Nucleus accumbens (tissue), 56 donors: ENCODE measurements around the gene SLC2A1.
A peak's percentile ranks its signal among the peaks of the same experiment; 100 is the strongest.

Experiments used
- DNase-seq, 56 donors: peaks; one replicate each; lab custom pipeline; 2025; lab: John Stamatoyannopoulos, UW

SLC2A1 gene

DNA sequence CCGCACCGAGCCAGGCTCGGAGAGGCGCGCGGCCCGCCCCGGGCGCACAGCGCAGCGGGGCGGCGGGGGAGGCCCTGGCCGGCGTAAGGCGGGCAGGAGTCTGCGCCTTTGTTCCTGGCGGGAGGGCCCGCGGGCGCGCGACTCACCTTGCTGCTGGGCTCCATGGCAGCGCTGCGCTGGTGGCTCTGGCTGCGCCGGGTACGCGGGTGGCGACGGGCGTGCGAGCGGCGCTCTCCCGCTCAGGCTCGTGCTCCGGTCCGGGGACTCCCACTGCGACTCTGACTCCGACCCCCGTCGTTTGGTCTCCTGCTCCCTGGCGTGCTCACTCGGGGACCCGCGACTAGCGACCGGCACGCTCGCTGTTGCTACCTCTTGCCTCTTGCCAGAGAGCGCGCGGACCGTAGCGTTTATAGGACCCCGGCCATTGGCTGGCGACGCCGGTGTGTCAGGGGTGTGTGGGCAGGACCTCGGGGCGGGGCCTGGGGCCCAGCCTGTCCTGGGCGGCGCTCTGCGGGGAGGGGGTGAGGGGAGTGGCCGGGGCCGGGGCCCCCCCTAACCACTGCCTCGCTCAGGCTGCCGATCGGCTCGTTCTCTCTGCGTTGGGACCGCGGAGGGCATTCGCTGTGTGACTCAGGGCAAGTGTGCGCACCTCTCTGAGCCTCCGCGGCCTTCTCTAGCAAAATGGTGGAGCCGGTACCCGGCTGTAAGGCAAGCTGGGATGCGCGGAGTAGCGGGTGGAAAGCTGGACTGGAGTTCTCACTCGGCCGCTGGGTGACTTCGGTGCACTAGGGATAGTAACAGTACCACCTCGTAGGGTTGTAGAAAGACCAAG is at the start of gene SLC2A1:
SLC2A1 (minus strand) TSS at position 381 of the 832 bp plus-strand sequence; CDS start at position 164, 217 bp downstream.
- DNase-seq: peak; percentile 60 to 98 (median 94)

DNA sequence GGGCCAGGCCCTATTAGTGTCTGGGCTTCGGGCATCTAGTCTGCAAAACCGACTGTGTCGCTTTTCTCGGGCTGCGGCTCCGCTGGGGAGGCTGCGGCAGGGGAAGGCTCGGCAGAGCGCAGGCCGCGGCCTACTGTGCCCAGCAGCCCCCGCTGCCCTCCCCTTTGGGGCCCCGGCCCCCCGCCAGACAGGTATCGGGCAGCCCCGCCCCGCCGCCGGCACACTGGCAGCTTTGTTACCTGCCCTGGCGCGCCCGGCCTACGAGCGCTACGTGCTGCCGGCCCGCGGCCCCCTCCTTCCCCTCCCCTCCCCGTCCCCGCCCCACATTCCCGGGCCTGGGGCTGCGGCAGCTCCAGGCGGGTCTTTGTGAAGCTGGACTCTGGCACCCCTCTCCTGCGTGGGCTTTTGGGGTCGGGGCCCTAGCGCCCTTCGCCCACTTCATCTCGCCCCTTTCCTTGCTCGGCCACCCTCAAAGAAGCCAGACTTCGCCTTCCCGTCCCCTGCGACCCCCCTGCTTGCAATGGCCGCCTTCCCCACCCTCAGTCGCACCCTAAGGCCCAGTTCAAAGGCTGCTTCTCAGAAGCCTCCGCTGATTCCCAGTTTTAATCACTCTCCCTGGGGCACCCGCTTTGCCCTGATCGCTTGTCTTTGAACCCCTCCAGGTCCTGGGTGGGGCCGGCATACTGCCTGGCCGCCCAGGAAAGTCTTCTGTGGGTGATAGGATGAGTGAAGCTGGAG is 48.9 kb upstream of the SLC2A1 start:
- no peak for DNase-seq

DNA sequence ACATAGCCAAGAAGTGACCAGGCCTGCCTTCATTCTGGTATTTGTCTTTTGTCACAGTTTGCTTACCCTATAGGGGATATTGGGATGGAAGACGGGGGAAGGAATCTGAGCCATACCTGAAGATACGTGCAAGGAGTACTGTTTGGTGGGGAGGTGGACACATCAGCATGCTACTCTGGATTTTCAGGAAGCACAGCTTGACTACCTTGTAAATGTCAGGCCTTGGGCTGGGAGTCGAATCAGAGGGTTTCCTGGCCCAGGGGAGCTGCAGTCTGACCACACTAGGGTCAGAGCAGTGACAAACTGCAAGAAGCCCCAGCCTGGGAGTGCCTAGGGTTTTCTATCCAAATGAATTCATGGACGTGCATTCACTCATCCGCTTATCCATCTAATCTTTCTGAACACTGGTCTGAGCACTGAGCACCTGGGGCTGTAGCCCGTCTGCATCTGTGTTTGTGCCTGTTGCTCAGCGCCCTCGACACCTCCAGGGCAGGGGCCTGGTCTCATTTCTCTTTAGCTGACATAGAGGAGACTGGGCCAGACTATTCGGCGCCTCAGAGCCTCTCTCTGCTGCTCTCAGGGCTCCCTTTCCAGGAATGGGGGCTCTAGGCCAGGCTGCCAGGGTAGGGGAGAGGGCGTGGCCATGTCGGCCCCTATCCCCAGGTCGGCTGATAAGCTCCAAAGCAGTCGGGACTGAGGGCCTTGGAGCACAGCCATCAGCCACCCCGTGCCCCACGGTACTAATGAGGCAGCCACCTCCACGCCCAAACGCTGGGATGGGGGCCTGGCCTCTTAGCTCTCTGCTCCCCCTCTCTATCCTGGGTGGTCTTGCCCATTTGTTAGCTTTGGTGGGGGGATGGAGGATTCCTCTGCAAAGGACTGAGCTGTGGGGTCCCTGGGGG is 47.0 kb upstream of the SLC2A1 start:
- no peak for DNase-seq

DNA sequence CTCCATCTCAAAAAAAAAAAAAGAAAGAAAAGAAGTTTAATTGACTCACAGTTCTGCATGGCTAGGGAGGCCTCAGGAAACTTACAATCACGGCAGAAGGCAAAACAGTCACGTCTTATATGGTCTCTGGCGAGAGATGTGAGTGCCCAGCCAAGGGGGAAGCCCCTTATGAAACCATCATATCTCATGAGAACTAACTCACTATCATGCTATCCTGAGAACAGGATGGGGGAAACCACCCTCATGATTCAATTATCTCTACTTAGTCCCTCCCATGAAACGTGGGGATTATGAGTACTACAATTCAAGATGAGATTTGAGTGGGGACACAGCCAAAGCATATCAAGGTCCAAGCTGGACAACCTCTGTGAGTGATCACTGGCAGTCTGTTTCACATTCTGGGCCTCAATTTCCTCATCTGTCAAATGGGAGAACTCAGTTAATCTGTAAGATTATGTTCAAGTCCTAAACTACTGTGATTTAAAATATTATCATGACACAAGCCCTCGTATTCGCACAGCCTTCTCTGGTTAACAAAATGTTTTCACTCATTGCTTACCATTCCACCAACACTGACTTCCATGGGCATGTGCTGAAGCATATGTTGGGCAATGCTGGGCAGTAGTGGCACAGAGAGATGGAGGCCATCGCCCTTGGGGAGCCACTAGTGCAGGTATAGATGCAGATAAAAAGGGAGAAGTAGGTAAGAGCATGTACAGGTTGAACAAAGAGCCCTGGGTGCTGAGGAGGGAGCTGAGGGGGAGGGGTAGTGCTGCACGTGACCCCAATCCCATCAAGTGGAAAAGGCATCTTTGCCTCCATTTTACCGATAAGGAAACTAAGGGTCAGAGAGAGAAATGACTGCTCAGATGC is 46.2 kb upstream of the SLC2A1 start:
- no peak for DNase-seq

DNA sequence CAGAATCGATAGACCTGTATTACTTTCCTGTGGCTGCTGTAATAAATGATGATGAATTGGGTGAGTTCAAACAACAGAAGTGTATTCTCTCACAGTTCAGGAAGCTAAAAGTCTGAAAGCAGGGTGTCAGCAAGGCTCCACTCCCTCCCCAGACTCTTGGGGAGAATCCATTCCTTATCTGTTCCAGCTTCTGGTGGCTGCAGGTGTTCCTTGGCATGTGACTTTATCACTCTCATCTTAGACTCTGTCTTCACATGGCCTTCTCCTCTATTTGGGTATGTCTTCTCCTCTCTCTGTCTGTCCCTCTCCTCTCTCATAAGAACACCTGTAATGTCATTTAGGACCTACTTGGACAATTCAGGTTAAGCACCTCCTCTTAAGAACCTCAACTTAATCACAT is 44.1 kb upstream of the SLC2A1 start:
- DNase-seq: no peak

DNA sequence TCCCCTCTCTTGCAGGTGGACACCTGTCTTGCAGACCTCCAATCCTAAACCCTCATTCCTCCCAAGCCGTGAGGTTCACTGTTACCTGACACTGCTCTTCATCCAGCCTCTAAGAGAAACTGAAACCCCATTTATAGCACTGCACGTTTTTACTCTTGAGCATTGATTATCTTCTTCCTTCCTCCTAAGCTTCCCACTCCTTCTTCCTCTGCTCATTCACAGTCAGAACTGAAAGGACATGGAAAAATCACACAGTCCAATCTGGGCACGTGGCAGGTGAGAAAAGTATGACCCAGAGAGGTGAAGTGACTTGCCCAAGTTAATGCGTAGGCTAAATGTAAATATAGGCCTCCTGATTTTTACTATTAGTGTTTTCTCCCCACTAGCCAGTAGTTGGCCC is 43.4 kb upstream of the SLC2A1 start:
- no peak for DNase-seq

- DNase-seq: no peak
These were observed 42.8 kb upstream of the SLC2A1 start for GRCh38 chr1:43001434-43001833.

GRCh38 chr1:43000271-43000670 is 41.6 kb upstream of the SLC2A1 start:
- DNase-seq: no peak

DNA sequence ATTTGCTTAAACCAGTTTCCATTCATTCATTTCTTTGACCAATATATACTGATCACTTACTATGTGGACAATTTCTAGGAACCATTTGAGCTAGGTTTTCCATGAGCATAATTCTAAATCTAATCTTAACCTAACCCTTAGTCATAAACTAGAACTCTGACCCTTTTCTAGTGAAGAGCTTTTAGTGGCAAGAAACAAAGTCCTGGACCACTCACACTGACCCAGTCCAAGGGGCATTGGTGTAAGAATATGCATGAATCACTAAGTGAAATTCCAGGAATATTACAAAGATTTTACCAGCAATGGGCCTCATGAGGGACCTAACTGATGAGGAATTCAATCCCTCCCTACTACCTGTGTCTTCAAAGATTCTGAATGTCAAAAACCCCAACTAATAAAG is 40.6 kb upstream of the SLC2A1 start:
- no peak for DNase-seq

DNA sequence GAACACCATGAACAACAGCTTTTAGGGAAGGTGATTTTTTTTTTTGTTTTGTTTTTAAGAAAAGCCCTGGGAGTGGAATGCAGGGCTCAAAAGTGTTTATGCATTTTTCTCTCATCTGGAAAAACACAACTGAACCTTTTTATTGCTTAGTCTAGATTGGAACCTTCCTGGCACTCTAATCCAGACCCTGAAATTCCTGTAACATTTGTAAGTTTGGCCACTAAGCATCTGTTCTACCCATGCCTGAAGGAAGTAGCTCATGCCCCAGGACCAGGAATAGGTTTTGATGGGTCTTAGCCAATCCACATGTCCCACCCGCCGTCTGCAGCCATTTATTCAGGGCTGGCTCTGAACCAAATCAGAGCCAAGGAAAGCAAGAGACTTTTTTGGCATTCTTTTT is 39.7 kb upstream of the SLC2A1 start:
- DNase-seq: no peak

- DNase-seq: no peak
These were observed 37.8 kb upstream of the SLC2A1 start for GRCh38 chr1:42996384-42996970.

- DNase-seq: peak in 4 of 56 donors; percentile 2 to 8 (median 4)
These were observed 35.0 kb upstream of the SLC2A1 start for GRCh38 chr1:42993502-42994136.

DNA sequence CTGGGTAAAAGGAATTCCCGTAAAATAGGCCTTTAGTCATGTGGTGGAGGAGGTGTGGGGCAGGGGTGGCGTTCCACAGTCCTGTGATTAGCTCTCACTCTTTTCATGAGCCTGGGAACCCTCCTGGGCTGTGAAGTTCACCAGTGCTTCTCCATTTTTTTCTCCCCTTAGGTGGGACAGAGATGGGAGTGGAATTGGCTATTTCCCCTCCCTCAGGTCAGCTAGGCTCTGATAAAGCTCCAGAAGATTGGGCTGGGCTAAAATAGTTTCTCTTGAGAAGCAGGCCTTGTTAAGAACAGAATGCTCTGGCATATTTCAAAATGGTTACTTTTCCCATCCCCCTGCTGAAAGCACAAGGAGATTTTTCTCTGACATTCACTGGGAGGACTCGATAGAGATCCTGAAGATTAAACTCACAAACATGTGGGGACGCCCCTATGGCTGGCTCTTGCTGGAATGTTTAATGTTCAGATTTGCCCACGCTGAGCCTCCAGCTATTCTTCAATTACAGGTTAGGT is 33.4 kb upstream of the SLC2A1 start:
- DNase-seq: no peak

- DNase-seq: no peak
These were observed 32.2 kb upstream of the SLC2A1 start for GRCh38 chr1:42990757-42991346.

DNA sequence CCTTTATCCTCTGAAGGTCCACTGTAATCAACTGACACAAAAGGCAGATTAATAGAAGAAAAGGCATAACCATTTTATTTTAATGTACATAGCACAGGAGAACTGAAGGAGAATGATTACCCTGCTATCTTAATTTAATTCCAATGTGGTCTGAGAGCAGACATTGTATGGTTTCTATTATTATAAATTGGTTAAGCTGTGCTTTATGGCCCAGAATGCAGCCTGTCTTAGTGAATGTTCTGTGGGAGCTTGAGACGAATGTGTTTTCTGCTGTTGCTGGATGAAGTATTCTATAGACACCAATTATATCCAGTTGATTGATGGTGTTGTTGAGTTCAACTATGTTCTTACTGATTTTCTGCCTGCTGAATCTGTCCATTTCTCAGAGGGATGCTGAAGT is 25.0 kb upstream of the SLC2A1 start:
- DNase-seq: no peak

- DNase-seq: no peak
These were observed 24.6 kb upstream of the SLC2A1 start for GRCh38 chr1:42983253-42983652.

DNA sequence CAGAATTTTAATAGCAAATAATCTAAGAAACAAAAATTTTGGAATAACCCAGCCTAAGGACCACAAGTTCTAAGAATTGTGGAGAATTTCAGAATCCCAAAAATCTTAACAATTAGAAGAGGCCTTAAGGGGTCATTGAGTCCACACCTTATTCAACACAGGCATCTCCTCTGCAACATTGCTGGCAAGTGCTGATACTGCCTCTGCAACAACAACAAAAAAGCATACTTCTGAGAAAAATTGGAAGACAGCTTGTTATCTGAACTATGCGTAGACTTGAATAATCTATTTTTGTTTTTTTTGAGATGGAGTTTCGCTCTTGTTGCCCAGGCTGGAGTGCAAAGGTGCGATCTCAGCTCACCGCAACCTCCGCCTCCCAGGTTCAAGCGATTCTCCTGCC is 24.0 kb upstream of the SLC2A1 start:
- DNase-seq: no peak

- no peak for DNase-seq
These were observed 23.2 kb upstream of the SLC2A1 start for GRCh38 chr1:42981871-42982270.
